Hippocampal formation (tissue), 2 donors: Measurements from ENCODE around the gene ASRGL1.
"Not testable (repeated sequence)": the region's sequence is repeated elsewhere in the genome, so short reads cannot be mapped to it uniquely, and the experiment has no call there.

ENCODE experiments used
- DNase-seq, 2 donors: peaks; one replicate each; lab custom pipeline; 2025; lab: John Stamatoyannopoulos, UW

ASRGL1 gene

GRCh38 chr11:62352355-62353336, 15.4 kb downstream of the ASRGL1 start:
- no peak for DNase-seq

- DNase-seq = no peak
Measured at GRCh38 chr11:62353841-62354240, 16.6 kb downstream of the ASRGL1 start.

GRCh38 chr11:62358273-62358672, 21.0 kb downstream of the ASRGL1 start:
- no peak for DNase-seq

- no peak for DNase-seq
Measured at GRCh38 chr11:62359475-62359874, 22.2 kb downstream of the ASRGL1 start.

- DNase-seq = no peak
Measured at GRCh38 chr11:62360685-62361084, 23.4 kb downstream of the ASRGL1 start.

GRCh38 chr11:62368861-62369477, 31.7 kb downstream of the ASRGL1 start:
- DNase-seq = not testable (repeated sequence)

- no peak for DNase-seq
Measured at GRCh38 chr11:62370743-62371440, 33.6 kb downstream of the ASRGL1 start.

- no peak for DNase-seq
Measured at GRCh38 chr11:62372871-62373270, 35.6 kb downstream of the ASRGL1 start.

- DNase-seq = no peak
Measured at GRCh38 chr11:62373464-62374119, 36.3 kb downstream of the ASRGL1 start.

- DNase-seq = no peak
Measured at GRCh38 chr11:62374801-62375200, 37.6 kb downstream of the ASRGL1 start.

GRCh38 chr11:62378459-62379063, 41.3 kb downstream of the ASRGL1 start:
- peak; percentile 11 to 68 for DNase-seq

GRCh38 chr11:62379586-62379985, 42.3 kb downstream of the ASRGL1 start:
- peak; percentile 68 to 69 for DNase-seq

- DNase-seq = peak; percentile 34 to 55
Measured at GRCh38 chr11:62380821-62381245, 43.6 kb downstream of the ASRGL1 start.

GRCh38 chr11:62383822-62384221, 46.6 kb downstream of the ASRGL1 start:
- no peak for DNase-seq

- DNase-seq = not testable (repeated sequence)
Measured at GRCh38 chr11:62386083-62386482, 48.8 kb downstream of the ASRGL1 start.

GRCh38 chr11:62387381-62387780, 50.1 kb downstream of the ASRGL1 start:
- no peak for DNase-seq

GRCh38 chr11:62388999-62389398, 51.8 kb downstream of the ASRGL1 start:
- DNase-seq = no peak

GRCh38 chr11:62390237-62390636, 53.0 kb downstream of the ASRGL1 start:
- no peak for DNase-seq

GRCh38 chr11:62390722-62391121, 53.5 kb downstream of the ASRGL1 start:
- DNase-seq = no peak

- DNase-seq = no peak
Measured at GRCh38 chr11:62391642-62392425, 54.6 kb downstream of the ASRGL1 start.

- DNase-seq = no peak
Measured at GRCh38 chr11:62392506-62392905, 55.3 kb downstream of the ASRGL1 start.
